HT1080 (cell line): ENCODE data around the gene PANK2. TPM values are rescaled to one million over a fixed set of nuclear protein-coding genes. Genes with fewer than 3 reads are reported as not detected.

ENCODE experiments used
- DNase-seq: peaks from one replicate; pipeline ENCODE4 v3.0.0-alpha.2; 2015; ENCODE audit warnings: low read depth
- small RNA-seq: library from RNA; depleted of rRNA; stranded (forward); fragments of <200 nt; gene quantifications from one replicate; pipeline ENCODE3, GENCODE V24; 2014
- total RNA-seq: library from RNA; depleted of rRNA; stranded (reverse); fragments of >200 nt; shearing (Covaris generic); gene quantifications from 2 replicates; pipeline ENCODE4 v1.2.3, GENCODE V29; 2014; rRNA removed

Gene PANK2
- total RNA-seq, 1 experiment from 2014 or later = 50.9 TPM

DNA sequence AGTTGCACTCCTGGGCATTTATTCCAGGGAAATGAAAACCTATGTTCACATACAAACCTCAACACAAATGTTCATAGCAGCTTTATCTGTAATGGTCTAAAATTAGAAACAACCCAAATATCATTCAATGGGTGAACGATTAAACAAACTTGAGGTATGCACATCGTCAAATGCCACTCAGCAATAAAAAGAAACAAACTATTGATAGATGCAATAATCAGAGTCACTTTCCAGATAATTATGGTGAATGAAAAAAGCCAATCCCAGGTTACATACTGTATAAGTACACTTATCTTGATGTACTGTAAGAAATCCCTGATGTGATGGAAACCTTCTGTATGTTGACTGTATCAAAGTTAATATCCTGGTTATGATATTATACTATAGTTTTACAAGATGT lies 87.3 kb downstream of the PANK2 start:
- no peak for DNase-seq

Small RNA genes within 50 kb of the gene (small RNA-seq; reads per million reads assigned to genes)
- gene MIR103A2 = 1.4 reads per million, percentile 78 among the genes with 10 or more reads in this experiment

Other genes with a start within 250 kb of the PANK2 start
- not detected in 2 replicates for gene GFRA4, start 226.0 kb upstream of the PANK2 start, total RNA-seq
- gene ADAM33, start 207.4 kb upstream of the PANK2 start, total RNA-seq = not detected in 2 replicates
- gene SIGLEC1, start 176.8 kb upstream of the PANK2 start, total RNA-seq = not detected in 2 replicates
- gene HSPA12B, start 156.7 kb upstream of the PANK2 start, total RNA-seq = not detected in 2 replicates
- 144 and 171 TPM in 2 replicates for gene ADISSP, start 121.6 kb upstream of the PANK2 start, total RNA-seq
- not detected in 2 replicates for gene SPEF1, start 107.9 kb upstream of the PANK2 start, total RNA-seq
- 166 and 180 TPM in 2 replicates for gene CENPB, start 102.6 kb upstream of the PANK2 start, total RNA-seq
- 57.7 and 92.7 TPM in 2 replicates for gene CDC25B, start 93.1 kb upstream of the PANK2 start, total RNA-seq
- 38.8 and 40.5 TPM in 2 replicates for gene AP5S1, start 68.8 kb upstream of the PANK2 start, total RNA-seq
- gene MAVS, start 42.6 kb upstream of the PANK2 start, total RNA-seq = 16.2 and 20.1 TPM in 2 replicates
- gene RNF24, start 126.2 kb downstream of the PANK2 start, total RNA-seq = 17.8 and 22.0 TPM in 2 replicates